HG02840 (cell line): ENCODE measurements around the gene DDO.

Experiments used
- ATAC-seq: cut with Tn5 transposase; IDR thresholded peaks from one replicate; pipeline ENCODE4 v1.9.1; 2021; ENCODE audit warnings: mild to moderate bottlenecking, moderate library complexity, moderate number of reproducible peaks; ENCODE audit not compliant: unreplicated experiment, low FRiP score

DDO gene

GRCh38 chr6:110421749-110422443 is 6.5 kb upstream of the DDO start:
- no peak for ATAC-seq

GRCh38 chr6:110419028-110419739 is 3.8 kb upstream of the DDO start:
- ATAC-seq = no peak

GRCh38 chr6:110418594-110418993 is 3.2 kb upstream of the DDO start:
- no peak for ATAC-seq

- ATAC-seq = no peak
Observed at GRCh38 chr6:110414669-110415068, 706 bp downstream of the DDO start.

GRCh38 chr6:110412360-110412759 is 3.0 kb downstream of the DDO start:
- no peak for ATAC-seq

GRCh38 chr6:110410511-110410910 is 4.9 kb downstream of the DDO start:
- ATAC-seq = no peak

GRCh38 chr6:110409794-110410193 is 5.6 kb downstream of the DDO start:
- no peak for ATAC-seq

- no peak for ATAC-seq
Observed at GRCh38 chr6:110408901-110409300, 6.5 kb downstream of the DDO start.

- ATAC-seq = no peak
Observed at GRCh38 chr6:110404607-110405006, 10.8 kb downstream of the DDO start.

- no peak for ATAC-seq
Observed at GRCh38 chr6:110401585-110402176, 13.7 kb downstream of the DDO start.

GRCh38 chr6:110400208-110400607 is 15.2 kb downstream of the DDO start:
- no peak for ATAC-seq

- no peak for ATAC-seq
Observed at GRCh38 chr6:110399219-110400071, 15.9 kb downstream of the DDO start.

- no peak for ATAC-seq
Observed at GRCh38 chr6:110398778-110399177, 16.6 kb downstream of the DDO start.

GRCh38 chr6:110395221-110395620 is 20.2 kb downstream of the DDO start:
- ATAC-seq = no peak

- no peak for ATAC-seq
Observed at GRCh38 chr6:110394409-110394808, 21.0 kb downstream of the DDO start.

- no peak for ATAC-seq
Observed at GRCh38 chr6:110392727-110393126, 22.6 kb downstream of the DDO start.

GRCh38 chr6:110390404-110390803 is 25.0 kb downstream of the DDO start:
- ATAC-seq = no peak

- ATAC-seq = no peak
Observed at GRCh38 chr6:110389689-110390382, 25.5 kb downstream of the DDO start.

- ATAC-seq = no peak
Observed at GRCh38 chr6:110387986-110388385, 27.4 kb downstream of the DDO start.

GRCh38 chr6:110385458-110385863 is 29.9 kb downstream of the DDO start:
- ATAC-seq = no peak
